Sigmoid colon (tissue), 7 donors: ENCODE measurements around the gene DNAH3. TPM values are rescaled to one million over a fixed set of nuclear protein-coding genes. Genes with fewer than 3 reads are reported as not detected.

ENCODE experiments used
- DNase-seq: peaks from one replicate; pipeline ENCODE4 v3.0.0-alpha.2; 2019
- H3K27ac ChIP-seq, 4 donors: fragments of 200-600 bp; sonication (generic); one replicate each; pipeline ENCODE4 v1.5.1; 2016 to 2019; ENCODE audit warnings: mild to moderate bottlenecking in 1 of 4
- H3K27me3 ChIP-seq, 3 donors: fragments of 200-600 bp; sonication (generic); one replicate each; pipeline ENCODE4 v1.5.1; 2019; ENCODE audit warnings: mild to moderate bottlenecking in 1 of 3
- H3K36me3 ChIP-seq, 4 donors: fragments of 200-600 bp; sonication (generic); one replicate each; pipeline ENCODE4 v1.5.1; 2016 to 2019
- H3K4me1 ChIP-seq, 4 donors: fragments of 200-600 bp; sonication (generic); one replicate each; pipeline ENCODE4 v1.5.1; 2017 to 2019
- H3K4me3 ChIP-seq, 4 donors: fragments of 200-600 bp; sonication (generic); one replicate each; pipeline ENCODE4 v1.5.1; 2017 to 2019; ENCODE audit warnings: mild to moderate bottlenecking in 2 of 4, moderate library complexity in 1 of 4
- H3K9me3 ChIP-seq, 4 donors: fragments of 200-600 bp in 3 of 4; sonication (generic) in 3 of 4; one replicate each; pipeline versions ENCODE4 v1.5.1 to v1.6.1; 2013 to 2019
- EP300 ChIP-seq, 4 donors: sonication (generic); formaldehyde crosslinking; IDR thresholded peaks; one replicate each; pipeline ENCODE4 v1.6.1; 2017; ENCODE audit warnings: antibody characterized with exemption in 4 of 4
- POLR2A ChIP-seq, 2 donors: fragments of 450-650 bp; IDR thresholded peaks; one replicate each; pipeline ENCODE4 v1.6.1; 2016; ENCODE audit warnings: antibody characterized with exemption in 2 of 2, mild to moderate bottlenecking in 2 of 2, moderate library complexity in 2 of 2
- POLR2AphosphoS5 ChIP-seq, 4 donors: sonication (generic); formaldehyde crosslinking; IDR thresholded peaks; one replicate each; pipeline ENCODE4 v1.6.1; 2017; ENCODE audit warnings: antibody characterized with exemption in 4 of 4
- WGBS, 2 donors: extraction: QIAGEN DNeasy Blood & Tissue Kit; methylation state at CpG; one replicate each; pipeline ENCODE4 v1.1.7; 2013; 5-methylcytosine and 5-hydroxymethylcytosine counted together
- intact Hi-C: fragments of 100-400 bp; cut with DNase I; formaldehyde crosslinking; loops from one replicate; pipeline ENCODE4 v1.15.1; 2023
- polyA plus RNA-seq, 3 donors: library from polyadenylated mRNA; stranded (reverse); fragments of 200-250 nt; gene quantifications; one replicate each; pipeline ENCODE4 v1.2.3, GENCODE V29; 2013
- total RNA-seq, 4 donors: library from RNA; depleted of rRNA; stranded (reverse); fragments of >200 nt; gene quantifications; one replicate each; pipeline ENCODE4 v1.1.0, GENCODE V29; 2016
- TF ChIP-seq, protein P1 (sequence below), 4 experiments: fragments of 450-650 bp in 3 of 4; fragments of 200-600 bp in 1 of 4; IDR thresholded peaks; one replicate each; pipeline ENCODE4 v1.5.1; 2016 to 2019; ENCODE audit warnings: antibody characterized with exemption in 4 of 4, mild to moderate bottlenecking in 3 of 4, moderate library complexity in 2 of 4
- donor health status: healthy with polysubstance abuse.
- donor health status: Bipolar disorder and iron deficiency.
- donor health status: healthy.

Gene DNAH3
- total and polyA plus RNA-seq, 7 donors = 0.26 to 0.92 (median 0.60) TPM; not detected in 4

DNA sequence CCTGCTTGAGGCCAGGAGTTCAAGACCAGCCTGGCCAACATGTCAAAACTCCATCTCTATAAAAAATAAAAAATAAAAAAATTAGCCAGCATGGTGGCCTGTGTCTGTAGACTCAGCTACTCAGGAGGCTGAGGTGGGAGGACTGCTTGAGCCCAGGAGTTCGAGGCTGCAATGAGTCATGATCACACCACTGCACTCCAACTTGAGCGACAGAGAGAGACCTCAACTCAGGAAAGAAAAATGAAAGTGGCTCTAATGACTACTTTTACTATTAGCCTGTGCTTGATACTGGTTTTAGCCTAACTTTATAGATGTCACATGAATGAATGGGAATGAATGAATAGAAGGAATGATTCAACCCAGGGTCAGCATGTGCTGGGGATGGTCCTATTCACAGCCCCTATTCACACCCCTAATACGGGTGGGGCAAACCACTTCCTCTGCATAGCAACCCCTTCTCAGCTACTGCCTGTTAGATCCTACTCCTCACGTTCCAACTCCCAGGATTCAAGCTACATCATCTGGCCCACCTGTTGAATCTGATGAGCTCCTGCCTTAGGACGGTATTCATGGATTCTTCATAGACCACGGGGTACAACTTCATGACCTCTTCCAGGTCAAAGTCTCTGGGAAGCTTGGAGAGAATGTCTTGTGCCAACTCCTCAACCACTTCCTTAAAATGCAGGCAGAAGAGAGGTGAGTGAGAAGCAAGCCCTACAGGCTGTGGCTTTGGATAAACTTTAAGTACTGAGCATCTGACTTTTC is 209.6 kb downstream of the DNAH3 start:
- Histone ChIP-seq H3K4me3 (no peak overlapping the region), H3K27ac (no peak overlapping the region), H3K27me3 (no peaks in the 10 kb centered on the region), H3K4me1 (no peaks in the 10 kb centered on the region), H3K9me3 (no peaks in the 10 kb centered on the region), H3K36me3 (no peaks in the 10 kb centered on the region)
- DNase-seq = no peak
- TF ChIP-seq POLR2A (IDR thresholded peaks at IDR 0.05) (no peak), EP300 (IDR thresholded peaks at IDR 0.05) (no peak), POLR2AphosphoS5 (IDR thresholded peaks at IDR 0.05) (no peak)
- TF ChIP-seq, protein P1, sequence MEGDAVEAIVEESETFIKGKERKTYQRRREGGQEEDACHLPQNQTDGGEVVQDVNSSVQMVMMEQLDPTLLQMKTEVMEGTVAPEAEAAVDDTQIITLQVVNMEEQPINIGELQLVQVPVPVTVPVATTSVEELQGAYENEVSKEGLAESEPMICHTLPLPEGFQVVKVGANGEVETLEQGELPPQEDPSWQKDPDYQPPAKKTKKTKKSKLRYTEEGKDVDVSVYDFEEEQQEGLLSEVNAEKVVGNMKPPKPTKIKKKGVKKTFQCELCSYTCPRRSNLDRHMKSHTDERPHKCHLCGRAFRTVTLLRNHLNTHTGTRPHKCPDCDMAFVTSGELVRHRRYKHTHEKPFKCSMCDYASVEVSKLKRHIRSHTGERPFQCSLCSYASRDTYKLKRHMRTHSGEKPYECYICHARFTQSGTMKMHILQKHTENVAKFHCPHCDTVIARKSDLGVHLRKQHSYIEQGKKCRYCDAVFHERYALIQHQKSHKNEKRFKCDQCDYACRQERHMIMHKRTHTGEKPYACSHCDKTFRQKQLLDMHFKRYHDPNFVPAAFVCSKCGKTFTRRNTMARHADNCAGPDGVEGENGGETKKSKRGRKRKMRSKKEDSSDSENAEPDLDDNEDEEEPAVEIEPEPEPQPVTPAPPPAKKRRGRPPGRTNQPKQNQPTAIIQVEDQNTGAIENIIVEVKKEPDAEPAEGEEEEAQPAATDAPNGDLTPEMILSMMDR (IDR thresholded peaks at IDR 0.05) = no peak
- intact Hi-C loops = no loop called here
- 58 to 69% methylated on average over 6 of the region's 6 CpGs for WGBS, 2 donors

DNA sequence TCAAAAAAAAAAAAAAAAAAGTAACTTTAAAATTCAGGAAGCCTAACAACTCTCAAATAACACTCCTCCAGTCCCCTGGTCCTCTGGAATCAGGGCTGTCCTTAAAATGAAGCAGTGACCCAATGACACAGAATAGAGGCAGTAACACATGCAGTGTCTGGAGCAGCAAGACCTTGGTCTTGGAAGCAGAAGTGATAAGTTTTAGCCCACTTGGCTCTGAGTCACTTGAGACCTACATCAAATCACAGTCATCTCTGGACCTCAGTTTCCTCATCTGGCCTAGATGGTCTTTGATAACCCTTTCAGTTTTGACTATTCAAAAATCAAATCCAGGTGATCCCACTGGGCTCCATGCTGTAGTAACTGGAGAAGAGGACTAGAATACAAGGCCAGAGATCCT is 211.0 kb downstream of the DNAH3 start:
- intact Hi-C loops = no loop called here
- TF ChIP-seq EP300 (IDR thresholded peaks at IDR 0.05) (no peak), POLR2AphosphoS5 (IDR thresholded peaks at IDR 0.05) (no peak), POLR2A (IDR thresholded peaks at IDR 0.05) (no peak)
- TF ChIP-seq, protein P1 (IDR thresholded peaks at IDR 0.05) = no peak

DNA sequence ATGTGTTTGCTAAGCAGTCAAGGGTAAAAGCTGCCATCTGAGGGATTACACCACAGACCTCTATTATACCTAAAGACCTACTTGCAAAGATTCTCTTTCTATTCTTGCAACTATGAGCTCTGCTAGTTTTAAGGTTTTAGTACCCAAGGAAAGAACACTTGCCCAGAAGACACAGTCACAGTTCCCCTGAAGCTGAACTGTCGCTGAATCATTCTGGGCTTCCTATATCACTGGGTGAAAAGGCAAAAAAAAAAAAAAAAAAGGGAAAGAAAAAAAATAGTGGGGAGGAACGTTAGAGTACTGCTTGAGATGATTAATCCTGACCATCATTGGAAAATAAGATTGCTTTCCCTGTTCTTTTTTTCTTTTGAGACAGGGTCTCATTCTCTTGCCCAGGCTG is 212.2 kb downstream of the DNAH3 start:
- no peak for DNase-seq
- 32 to 40% methylated on average over 2 of the region's 2 CpGs for WGBS, 2 donors
- Histone ChIP-seq H3K9me3 (no peaks in the 10 kb centered on the region), H3K4me3 (no peak overlapping the region), H3K36me3 (no peaks in the 10 kb centered on the region), H3K27ac (no peak overlapping the region), H3K27me3 (no peaks in the 10 kb centered on the region), H3K4me1 (no peaks in the 10 kb centered on the region)
- intact Hi-C loops = no loop called here
- TF ChIP-seq POLR2AphosphoS5 (IDR thresholded peaks at IDR 0.05) = no peak
- TF ChIP-seq, protein P1 (IDR thresholded peaks at IDR 0.05) = no peak
- TF ChIP-seq POLR2A (IDR thresholded peaks at IDR 0.05) = no peak
- TF ChIP-seq EP300 (IDR thresholded peaks at IDR 0.05) = no peak

More for the DNA sequence above, 211.0 kb downstream of the DNAH3 start:
- Histone ChIP-seq H3K27ac (no peak overlapping the region), H3K36me3 (no peaks in the 10 kb centered on the region), H3K27me3 (no peaks in the 10 kb centered on the region), H3K4me1 (no peaks in the 10 kb centered on the region), H3K4me3 (no peak overlapping the region), H3K9me3 (no peaks in the 10 kb centered on the region)
- no peak for DNase-seq

DNA sequence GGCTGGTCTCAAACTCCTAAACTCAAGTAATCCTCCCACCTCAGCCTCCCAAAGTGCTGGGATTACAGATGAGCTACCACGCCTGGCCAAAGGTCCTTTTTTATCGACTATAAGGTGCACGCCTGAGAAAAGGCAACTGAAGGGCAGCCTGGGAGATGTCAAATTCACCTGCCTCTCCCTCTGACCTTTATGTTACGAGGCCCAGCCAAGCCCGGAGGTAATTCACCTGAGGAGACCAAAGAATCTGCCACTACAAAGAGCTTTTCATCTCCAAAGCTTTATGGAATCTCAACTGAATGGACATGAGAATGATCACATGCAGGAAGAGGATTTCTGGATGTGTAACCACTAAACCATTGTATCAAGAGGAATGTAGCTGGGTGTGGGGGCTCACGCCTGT is 212.9 kb downstream of the DNAH3 start:
- DNase-seq = no peak
- Histone ChIP-seq H3K27ac (no peak overlapping the region), H3K9me3 (no peaks in the 10 kb centered on the region), H3K4me3 (no peak overlapping the region), H3K4me1 (no peaks in the 10 kb centered on the region), H3K27me3 (no peaks in the 10 kb centered on the region), H3K36me3 (no peaks in the 10 kb centered on the region)
- intact Hi-C loops = no loop called here
- 23 to 69% methylated on average over 6 of the region's 6 CpGs for WGBS, 2 donors
- TF ChIP-seq EP300 (IDR thresholded peaks at IDR 0.05) = no peak

DNA sequence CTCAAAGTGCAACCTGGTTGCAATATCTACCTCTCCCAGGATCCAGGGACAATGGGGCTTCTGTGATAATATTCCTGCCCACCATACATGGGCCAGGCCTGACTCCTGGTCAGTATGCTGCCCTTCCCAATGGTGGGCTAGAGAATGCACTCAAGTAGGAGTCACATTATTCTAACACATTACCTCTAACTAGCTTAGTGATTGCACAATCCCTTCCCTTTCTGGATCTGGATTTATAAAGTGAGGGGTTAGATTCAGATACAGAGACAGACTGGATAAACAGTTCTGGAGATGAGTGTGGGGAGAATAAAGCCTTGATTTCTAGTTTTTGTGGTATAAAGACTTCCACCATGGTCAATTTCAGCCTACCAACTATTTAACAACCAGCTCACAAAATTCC is 217.1 kb downstream of the DNAH3 start:
- intact Hi-C loops = no loop called here
- Histone ChIP-seq H3K4me3 (no peak overlapping the region), H3K36me3 (no peaks in the 10 kb centered on the region), H3K27me3 (no peaks in the 10 kb centered on the region), H3K4me1 (peaks cover 0 to 24% (median 14%) of the 10 kb centered on the region in 4 donors), H3K9me3 (no peaks in the 10 kb centered on the region), H3K27ac (no peak overlapping the region)
- no peak for TF ChIP-seq EP300 (IDR thresholded peaks at IDR 0.05)
- TF ChIP-seq POLR2A (IDR thresholded peaks at IDR 0.05) = no peak
- no peak for TF ChIP-seq POLR2AphosphoS5 (IDR thresholded peaks at IDR 0.05)
- no peak for DNase-seq
